IPS-NIHi7 (cell line): Measurements from ENCODE around the gene NUP62.

Experiments used
- DNase-seq: peaks from one replicate; pipeline ENCODE4 v3.0.0; 2012; ENCODE audit warnings: mixed read lengths; ENCODE audit errors: extremely low spot score

The NUP62 gene

DNA sequence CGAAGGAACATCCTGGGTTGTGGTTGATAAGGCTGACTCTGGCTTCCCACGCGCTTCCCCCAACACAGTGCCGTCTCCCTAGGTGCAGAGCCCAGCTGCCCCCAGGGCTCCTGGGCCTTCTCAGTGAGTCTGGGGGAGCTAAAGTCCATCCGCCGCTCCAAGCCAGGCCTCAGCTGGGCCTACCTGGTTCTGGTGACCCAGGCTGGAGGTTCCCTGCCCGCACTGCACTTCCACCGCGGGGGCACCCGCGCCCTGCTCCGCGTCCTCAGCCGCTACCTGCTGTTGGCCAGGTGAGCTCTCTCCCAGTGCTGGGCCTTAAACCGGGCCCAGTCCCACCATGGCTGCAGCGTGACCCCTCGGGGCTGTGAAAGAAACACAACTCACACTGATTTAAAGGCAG is 48.1 kb downstream of the NUP62 start:
- DNase-seq = no peak

- no peak for DNase-seq
Observed at GRCh38 chr19:49880162-49880869, 49.0 kb downstream of the NUP62 start.

DNA sequence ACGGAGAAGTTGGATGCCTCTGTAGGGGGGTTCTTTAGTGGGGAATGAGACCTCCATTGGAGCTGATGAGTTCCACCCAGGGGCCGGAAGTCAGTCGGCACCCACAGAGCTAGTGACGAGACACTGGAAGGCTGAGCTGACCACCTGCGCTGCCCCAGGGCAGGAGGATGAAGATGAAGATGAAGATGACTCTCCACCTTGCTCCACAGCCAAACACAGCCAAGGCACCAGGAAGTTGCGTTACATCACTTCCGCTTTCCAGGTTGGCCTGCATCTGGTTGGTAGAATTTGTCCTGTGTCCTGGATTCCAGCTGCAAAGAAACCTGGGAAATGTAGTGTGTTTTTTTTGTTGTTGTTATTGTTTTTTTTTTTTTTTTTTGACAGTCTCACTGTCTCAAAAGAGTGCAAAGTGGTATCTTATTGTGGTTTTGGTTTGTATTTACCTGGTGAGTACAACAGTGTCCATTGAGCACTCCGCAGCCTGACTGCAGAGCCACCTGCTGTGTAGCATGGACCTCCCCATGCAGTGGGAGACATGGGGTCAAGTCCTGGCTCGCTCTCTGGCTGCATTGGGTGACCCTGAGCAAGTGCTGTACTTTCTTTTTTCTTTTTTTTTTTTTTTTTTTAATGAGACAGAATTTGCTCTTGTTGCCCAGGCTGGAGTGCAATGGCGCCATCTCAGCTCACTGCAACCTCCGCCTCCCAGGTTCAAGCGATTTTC is 49.9 kb downstream of the NUP62 start:
- no peak for DNase-seq

GRCh38 chr19:49878744-49879070 is 50.6 kb downstream of the NUP62 start:
- DNase-seq = no peak

DNA sequence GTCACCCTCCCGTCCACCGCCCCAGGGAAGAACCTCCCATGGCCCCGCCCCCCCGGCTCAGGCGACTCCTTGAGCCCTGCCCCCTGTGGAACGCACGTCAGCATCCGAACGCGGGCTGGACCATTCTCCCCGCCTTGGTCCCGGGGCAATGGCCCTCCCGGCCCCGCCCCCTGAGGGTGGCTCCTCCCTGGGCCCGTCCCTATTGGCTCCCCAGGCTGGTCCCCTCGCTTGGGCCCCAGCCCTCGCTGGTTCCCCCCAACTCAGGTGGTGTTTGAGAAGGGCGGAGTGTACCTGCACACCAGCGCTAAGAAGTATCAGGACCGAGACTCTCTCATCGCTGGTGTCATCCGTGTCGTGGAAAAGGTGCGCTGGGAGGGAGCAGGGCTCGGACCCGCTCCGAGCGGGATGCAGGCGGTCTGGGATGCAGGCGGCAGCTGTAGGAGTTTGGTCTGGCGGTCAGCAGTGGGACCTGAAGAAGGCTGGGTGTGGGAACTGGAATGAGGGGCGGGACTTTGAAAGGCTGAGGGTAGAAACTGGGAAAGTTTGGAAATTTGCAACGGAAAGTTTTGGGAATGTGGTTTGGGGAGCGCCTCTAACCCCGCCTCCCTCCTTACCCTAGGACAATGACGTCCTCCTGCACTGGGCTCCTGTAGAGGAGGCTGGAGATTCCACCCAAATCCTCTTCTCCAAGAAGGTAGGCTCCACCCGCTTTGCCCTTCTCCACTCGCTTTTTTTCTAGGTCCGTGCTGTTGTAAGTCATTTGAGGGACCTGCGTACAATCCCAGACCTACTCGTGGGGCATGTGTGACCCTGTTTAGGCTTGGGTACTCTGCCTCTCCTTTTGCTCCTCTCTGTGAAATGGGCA is 51.2 kb downstream of the NUP62 start:
- peak; percentile 97 for DNase-seq

DNA sequence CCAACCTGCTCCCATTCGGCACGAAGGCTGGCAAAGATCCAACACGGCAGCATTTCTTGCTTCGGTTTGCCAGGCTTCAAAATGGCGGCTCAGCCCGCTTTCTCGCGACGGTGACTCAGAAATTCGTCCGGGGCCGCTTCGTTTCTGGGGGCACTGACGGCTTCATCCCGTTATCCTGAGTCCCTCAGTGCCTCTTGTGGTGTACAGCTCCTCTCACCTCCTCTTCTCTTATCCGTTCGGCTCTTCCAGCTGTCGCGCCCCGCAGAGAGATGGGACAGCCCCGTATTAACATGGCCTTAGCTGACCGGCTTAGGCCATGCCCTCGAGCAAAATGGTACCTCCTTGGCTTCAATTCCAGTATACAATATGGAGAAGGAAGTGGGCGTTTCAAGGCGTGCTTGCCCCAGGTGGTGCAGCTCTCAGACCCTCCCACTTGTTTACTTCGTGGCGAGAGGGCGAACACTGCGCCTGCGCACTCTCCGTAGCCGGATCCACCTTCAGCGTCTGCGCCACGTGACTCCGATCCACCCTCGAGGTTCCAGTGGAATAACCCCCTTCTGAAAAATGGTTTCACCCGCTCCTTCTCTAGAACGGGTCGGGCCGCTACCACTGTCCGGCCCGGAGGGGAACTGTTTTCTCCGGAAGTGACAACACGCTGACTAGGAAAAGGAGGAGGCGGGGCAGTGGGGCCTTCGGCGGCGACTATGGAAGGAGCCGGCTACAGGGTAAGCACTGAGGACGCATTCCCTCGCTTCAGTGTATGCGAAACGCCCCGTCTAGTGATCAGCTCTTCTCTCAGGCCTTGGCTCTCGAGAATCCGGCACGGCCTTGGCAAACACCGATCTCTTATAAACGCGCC is 52.1 kb downstream of the NUP62 start, which contains the start of the genes AKT1S1 and TBC1D17:
AKT1S1 (minus strand) TSS at position 336 of the 859 bp plus-strand sequence. CDS start 4,060 bp downstream, outside the sequence.
TBC1D17 (plus strand) TSS at position 683 of the 859 bp plus-strand sequence; CDS start at position 705, 22 bp downstream.
- peak; percentile 90 for DNase-seq

DNA sequence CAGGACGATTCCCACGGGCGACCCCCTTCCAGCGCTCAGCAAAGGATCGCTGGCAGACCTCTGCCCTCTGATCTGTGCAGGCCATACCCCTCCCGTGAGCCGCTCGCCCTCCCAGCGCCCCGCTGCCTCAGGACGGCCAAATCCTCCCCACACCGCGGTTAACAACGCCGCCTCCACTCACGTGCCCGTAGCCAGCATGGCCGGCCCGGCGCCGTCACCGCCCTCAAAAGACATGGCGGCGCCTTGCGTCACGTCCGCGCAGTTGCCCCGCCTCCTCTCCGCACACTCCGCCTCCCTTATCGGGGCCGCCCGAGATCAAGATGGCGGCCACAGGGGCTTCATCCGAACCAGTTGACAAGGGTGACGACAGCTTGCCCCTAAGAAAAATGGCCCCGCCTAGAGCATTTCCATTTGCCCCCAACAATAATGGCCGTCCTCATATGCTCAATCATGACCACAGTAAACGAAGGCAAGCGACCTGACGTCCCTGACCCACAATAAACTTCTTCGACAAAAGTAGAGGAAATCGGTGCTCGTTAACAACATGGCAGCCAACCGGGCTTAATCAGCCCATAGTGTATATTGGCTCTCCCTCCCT is 52.8 kb downstream of the NUP62 start:
- peak; percentile 75 for DNase-seq

DNA sequence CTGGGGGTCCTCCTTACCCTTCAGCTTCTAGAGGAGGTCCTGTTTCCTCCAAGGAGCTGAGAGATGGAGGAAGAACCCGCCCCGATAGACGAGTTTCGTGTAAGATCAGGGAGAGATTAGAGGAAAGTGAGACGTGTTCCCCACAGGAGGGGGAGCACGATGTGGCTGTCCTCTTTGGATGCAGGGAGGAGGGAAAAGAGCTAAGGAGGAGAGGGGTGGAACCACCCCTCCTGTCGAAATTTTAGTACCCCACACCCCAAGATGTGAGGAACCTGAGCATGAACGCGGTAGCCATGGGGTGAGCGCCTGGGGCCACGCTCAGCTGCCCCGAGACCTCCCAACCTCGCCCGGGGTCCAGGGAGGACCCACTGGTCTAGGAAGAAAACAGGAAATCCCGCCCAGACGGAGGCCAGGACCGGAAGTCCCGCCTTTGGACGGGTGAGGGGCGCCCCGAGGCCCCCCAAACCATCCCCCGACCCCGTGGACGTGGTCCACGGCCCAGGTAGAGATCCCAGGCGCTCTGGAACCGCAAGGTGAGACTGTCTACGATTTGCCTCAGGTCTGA is 53.4 kb downstream of the NUP62 start:
- DNase-seq = no peak

DNA sequence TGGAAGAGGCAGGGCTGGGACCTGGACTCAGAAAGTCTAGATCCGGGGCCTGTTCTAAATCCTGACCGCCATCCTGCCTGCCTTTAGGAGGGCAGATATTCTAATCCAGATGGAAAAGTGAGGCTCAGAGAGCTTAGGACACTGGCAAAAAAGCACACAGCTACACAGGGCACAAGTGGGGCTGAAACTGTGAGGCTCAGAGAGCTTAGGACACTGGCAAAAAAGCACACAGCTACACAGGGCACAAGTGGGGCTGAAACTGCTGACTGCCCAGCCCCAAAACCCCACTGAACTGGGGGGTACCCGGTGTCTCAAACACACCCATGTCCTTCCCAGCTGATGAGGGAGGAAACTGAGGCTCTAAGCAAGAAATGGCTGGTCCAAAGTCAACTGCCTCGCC is 54.1 kb downstream of the NUP62 start:
- DNase-seq = no peak

- no peak for DNase-seq
Observed at GRCh38 chr19:49874503-49875157, 54.7 kb downstream of the NUP62 start.

GRCh38 chr19:49873834-49874233 is 55.5 kb downstream of the NUP62 start:
- DNase-seq = no peak

DNA sequence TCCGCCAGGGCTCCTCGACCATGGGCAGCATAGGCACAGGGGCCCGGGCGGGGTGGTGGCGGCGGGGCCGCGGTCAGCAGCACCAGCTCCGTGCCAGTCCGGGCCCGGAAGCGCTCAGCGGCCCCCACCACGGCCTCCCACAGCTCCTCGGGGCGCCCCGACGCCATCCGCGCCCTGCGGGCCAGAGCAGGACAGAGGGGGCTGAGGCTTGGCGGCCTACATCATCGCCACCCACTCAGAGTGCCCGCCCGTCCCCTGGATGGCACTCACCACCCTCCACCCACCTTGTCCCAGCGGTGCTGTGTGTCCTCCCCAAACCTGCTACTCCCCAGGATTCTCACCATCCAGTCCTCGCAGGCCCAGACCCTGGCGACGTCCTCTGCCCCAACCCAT is 56.2 kb downstream of the NUP62 start:
- no peak for DNase-seq

GRCh38 chr19:49872245-49873128 is 56.8 kb downstream of the NUP62 start:
- no peak for DNase-seq

GRCh38 chr19:49871349-49871985 is 57.8 kb downstream of the NUP62 start:
- no peak for DNase-seq

DNA sequence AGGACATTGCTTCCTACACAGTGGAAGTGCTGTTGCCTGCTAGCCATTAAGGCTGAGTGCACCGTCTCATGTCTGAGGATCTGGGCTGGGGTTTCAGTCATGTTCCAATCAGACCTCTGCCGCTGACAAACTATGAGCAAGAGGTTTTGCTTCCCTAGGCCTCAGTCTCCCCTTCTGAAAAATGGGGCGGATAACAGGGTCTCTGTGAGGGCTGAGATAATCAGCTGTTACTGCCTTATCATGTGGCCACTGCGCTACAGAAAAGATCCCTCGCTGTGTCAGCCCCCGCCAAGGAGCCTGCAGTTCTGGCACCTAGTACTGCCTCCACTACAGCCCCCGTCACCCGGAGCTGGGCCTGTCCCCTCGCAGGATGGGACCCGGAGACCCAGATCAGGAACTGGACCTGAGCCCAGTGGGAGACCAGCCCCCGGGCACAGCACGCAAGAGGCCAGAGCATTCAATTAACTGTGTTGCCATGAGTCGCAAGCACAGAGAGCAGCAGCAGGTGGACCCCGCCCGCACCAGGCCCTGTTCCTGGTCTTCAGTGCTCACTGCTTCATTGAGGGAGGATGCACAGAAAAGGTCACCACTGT is 58.9 kb downstream of the NUP62 start:
- no peak for DNase-seq

DNA sequence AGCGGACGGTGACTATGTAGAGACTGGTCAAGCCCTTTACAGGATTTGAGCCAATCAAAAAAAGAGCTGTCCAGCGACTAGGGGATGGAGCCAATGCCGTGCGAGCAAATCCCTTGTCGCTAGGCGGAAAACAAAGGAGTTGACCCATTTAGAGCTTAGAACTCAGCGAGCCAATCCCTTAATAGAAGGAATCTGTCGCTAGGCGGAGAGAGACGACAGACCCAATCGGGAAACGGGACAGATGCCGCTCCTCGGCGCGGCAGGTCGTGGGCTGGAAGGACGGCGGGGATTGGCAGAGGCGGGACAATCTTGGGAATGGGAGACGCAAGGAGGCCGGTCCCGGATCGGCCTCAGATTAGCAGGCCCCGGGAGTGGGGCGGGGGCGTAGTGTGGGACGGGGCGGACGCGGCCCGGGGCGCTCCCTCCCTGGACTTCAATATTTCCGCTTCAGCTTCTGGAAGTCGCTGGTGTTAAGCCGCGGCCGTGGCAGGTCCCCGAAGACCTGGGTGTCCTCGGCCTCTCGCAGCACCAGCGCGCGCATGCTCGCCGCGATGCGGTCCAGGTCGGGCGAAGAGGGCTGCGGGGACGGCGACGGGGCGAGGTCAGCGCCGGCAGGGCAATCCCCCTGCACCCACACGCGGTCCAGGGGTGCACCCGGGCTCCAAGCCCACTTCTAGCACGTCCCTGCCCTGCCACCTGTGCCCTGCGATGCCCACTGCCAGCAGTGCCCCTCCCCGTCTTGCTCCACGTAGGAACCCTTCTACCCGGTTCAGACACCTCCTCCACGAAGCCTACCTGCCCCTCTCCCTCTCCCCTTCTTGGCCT is 59.6 kb downstream of the NUP62 start:
- peak; percentile 89 for DNase-seq

- no peak for DNase-seq
Observed at GRCh38 chr19:49869009-49869483, 60.3 kb downstream of the NUP62 start.
